ENCODE data around the gene TNNI3K.

DNA sequence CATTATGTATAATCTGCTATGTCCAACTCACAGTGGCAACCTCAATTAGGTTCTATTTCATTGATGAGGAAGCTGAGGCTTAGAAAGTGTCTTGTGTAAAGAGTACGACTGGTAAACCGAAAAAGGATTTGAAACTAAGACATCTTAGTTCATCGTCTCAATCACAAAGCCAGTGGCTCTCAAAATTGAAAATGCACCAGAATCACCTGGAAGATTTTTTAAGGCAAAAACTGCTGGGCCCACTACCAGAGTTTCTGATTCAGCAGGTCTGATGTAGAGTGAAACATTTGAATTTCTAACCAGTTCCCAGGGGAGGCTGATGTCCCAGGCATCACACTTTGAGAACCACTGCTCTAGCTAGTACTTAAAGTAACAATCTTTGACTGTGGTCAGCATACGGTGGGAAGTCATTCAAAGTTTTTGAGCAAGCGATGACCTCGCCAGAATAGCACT lies 282.4 kb downstream of the TNNI3K start:
- TF ChIP-seq, protein P1, sequence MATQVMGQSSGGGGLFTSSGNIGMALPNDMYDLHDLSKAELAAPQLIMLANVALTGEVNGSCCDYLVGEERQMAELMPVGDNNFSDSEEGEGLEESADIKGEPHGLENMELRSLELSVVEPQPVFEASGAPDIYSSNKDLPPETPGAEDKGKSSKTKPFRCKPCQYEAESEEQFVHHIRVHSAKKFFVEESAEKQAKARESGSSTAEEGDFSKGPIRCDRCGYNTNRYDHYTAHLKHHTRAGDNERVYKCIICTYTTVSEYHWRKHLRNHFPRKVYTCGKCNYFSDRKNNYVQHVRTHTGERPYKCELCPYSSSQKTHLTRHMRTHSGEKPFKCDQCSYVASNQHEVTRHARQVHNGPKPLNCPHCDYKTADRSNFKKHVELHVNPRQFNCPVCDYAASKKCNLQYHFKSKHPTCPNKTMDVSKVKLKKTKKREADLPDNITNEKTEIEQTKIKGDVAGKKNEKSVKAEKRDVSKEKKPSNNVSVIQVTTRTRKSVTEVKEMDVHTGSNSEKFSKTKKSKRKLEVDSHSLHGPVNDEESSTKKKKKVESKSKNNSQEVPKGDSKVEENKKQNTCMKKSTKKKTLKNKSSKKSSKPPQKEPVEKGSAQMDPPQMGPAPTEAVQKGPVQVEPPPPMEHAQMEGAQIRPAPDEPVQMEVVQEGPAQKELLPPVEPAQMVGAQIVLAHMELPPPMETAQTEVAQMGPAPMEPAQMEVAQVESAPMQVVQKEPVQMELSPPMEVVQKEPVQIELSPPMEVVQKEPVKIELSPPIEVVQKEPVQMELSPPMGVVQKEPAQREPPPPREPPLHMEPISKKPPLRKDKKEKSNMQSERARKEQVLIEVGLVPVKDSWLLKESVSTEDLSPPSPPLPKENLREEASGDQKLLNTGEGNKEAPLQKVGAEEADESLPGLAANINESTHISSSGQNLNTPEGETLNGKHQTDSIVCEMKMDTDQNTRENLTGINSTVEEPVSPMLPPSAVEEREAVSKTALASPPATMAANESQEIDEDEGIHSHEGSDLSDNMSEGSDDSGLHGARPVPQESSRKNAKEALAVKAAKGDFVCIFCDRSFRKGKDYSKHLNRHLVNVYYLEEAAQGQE (IDR thresholded peaks at IDR 0.05; ENCODE audit: low read depth, low read length), result no peak
- TF ChIP-seq GABPA (IDR thresholded peaks at IDR 0.05; ENCODE audit: low read depth), result no peak
- TF ChIP-seq, protein P2, sequence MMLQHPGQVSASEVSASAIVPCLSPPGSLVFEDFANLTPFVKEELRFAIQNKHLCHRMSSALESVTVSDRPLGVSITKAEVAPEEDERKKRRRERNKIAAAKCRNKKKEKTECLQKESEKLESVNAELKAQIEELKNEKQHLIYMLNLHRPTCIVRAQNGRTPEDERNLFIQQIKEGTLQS (IDR thresholded peaks at IDR 0.05; ENCODE audit: borderline replicate concordance, extremely low read depth, low read depth, low read length), result no peak
- TF ChIP-seq HCFC1 (IDR thresholded peaks at IDR 0.05; ENCODE audit: low read length), result no peak
- TF ChIP-seq SIN3A (IDR thresholded peaks at IDR 0.05; ENCODE audit: low read depth, low read length), result no peak

Measured in GM12878 (cell line).